ENCODE measurements around the gene MMP17.

MMP17 gene

DNA sequence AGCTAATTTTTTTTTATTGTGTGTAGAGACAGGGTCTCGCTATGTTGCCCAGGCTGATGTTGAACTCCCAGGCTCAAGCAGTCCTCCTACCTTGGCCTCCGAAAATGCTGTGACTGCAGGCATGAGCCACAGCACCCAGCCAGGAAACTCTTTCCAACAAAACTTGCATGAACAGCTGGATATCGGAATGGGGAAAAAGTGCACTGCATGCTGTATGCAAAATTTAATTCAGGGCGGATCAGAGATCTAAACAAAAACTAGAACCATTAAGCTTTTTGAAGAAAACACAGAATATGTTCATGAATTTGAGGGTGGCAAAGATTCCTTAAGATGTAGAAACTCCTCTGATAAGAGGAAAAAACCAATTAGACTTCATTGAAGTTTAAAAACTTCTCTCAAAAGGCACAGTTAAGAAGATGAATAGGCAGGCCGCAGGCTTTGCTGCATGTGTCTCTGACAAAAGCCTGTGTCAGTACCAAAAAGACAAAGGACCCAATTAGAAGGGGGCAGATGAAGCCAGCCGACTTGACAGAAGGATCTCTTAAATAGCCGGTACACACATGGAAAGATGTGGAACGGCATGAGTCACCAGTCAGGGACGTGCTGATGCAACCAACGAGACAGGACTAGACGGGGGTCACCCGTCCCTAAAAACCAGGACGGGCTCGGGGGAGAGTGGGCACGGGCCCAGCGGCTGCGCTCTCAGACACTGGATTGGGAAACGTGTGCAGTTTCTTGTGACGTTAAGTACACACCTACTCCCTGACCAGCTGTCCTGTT is 34.8 kb upstream of the MMP17 start:
- H3K27ac ChIP-seq (ENCODE audit: low read length): no peak overlapping the region
- H3K79me2 ChIP-seq (ENCODE audit: low read length): no peaks in the 10 kb centered on the region
- no peak overlapping the region for H3K4me2 ChIP-seq (ENCODE audit: low read depth, low read length)
- DNase-seq: no peak
- no peaks in the 10 kb centered on the region for H3K36me3 ChIP-seq (replicated peaks; ENCODE audit: insufficient read depth, low read length)
- H3K9me2 ChIP-seq (replicated peaks; ENCODE audit: insufficient read depth, low read length): no peaks in the 10 kb centered on the region
- H3K4me3 ChIP-seq (ENCODE audit: low read length): no peak overlapping the region
- H4K20me1 ChIP-seq (ENCODE audit: insufficient read depth, low read length): no peaks in the 10 kb centered on the region
- no peaks in the 10 kb centered on the region for H3F3A ChIP-seq (ENCODE audit: insufficient read depth, low read length)
- no peak overlapping the region for H2AFZ ChIP-seq (ENCODE audit: low read length)
- TF ChIP-seq, protein P1, sequence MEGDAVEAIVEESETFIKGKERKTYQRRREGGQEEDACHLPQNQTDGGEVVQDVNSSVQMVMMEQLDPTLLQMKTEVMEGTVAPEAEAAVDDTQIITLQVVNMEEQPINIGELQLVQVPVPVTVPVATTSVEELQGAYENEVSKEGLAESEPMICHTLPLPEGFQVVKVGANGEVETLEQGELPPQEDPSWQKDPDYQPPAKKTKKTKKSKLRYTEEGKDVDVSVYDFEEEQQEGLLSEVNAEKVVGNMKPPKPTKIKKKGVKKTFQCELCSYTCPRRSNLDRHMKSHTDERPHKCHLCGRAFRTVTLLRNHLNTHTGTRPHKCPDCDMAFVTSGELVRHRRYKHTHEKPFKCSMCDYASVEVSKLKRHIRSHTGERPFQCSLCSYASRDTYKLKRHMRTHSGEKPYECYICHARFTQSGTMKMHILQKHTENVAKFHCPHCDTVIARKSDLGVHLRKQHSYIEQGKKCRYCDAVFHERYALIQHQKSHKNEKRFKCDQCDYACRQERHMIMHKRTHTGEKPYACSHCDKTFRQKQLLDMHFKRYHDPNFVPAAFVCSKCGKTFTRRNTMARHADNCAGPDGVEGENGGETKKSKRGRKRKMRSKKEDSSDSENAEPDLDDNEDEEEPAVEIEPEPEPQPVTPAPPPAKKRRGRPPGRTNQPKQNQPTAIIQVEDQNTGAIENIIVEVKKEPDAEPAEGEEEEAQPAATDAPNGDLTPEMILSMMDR (IDR thresholded peaks at IDR 0.05; ENCODE audit: low read length): no peak
- TF ChIP-seq EZH2 (optimal IDR thresholded peaks at IDR 0.05; ENCODE audit: low read depth, low read length): no peak
- TF ChIP-seq EZH2phosphoT487 (IDR thresholded peaks at IDR 0.05; ENCODE audit: low read length): no peak
- H3K4me1 ChIP-seq (ENCODE audit: low read length): no peaks in the 10 kb centered on the region
- H3K27me3 ChIP-seq (replicated peaks; ENCODE audit: insufficient read depth, low read length): no peaks in the 10 kb centered on the region
- no peak overlapping the region for H3K9ac ChIP-seq (ENCODE audit: low read length)
- no peaks in the 10 kb centered on the region for H3K9me3 ChIP-seq (replicated peaks; ENCODE audit: insufficient read depth, low read length)

DNA sequence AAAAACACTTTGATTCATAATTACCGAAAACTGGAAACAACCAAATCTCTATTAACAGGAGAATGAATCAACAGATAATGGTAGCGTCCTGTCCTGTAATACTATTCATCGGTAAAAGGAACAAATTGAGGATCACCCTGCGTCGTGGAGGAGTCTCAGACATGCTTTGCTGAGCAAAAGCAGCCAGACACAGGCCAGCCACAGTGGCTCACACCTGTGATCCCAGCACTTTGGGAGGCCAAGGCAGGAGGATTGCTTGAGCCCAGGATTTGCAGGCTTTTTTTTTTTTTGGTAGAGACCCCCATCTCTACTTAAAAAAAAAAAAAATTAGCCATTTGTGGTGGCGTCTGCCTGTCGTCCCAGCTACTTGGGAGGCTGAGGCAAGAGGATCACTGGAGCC is 34.1 kb upstream of the MMP17 start:
- H3K27me3 ChIP-seq (replicated peaks; ENCODE audit: insufficient read depth, low read length): no peaks in the 10 kb centered on the region
- no peaks in the 10 kb centered on the region for H3K36me3 ChIP-seq (replicated peaks; ENCODE audit: insufficient read depth, low read length)
- H3F3A ChIP-seq (ENCODE audit: insufficient read depth, low read length): no peaks in the 10 kb centered on the region
- H3K4me3 ChIP-seq (ENCODE audit: low read length): no peak overlapping the region
- H3K4me2 ChIP-seq (ENCODE audit: low read depth, low read length): no peak overlapping the region
- DNase-seq: no peak
- no peaks in the 10 kb centered on the region for H4K20me1 ChIP-seq (ENCODE audit: insufficient read depth, low read length)
- H3K79me2 ChIP-seq (ENCODE audit: low read length): no peaks in the 10 kb centered on the region
- no peak overlapping the region for H3K27ac ChIP-seq (ENCODE audit: low read length)
- no peak overlapping the region for H2AFZ ChIP-seq (ENCODE audit: low read length)
- no peaks in the 10 kb centered on the region for H3K4me1 ChIP-seq (ENCODE audit: low read length)
- no peaks in the 10 kb centered on the region for H3K9me3 ChIP-seq (replicated peaks; ENCODE audit: insufficient read depth, low read length)
- H3K9ac ChIP-seq (ENCODE audit: low read length): no peak overlapping the region
- TF ChIP-seq, protein P1 (IDR thresholded peaks at IDR 0.05; ENCODE audit: low read length): no peak
- TF ChIP-seq EZH2phosphoT487 (IDR thresholded peaks at IDR 0.05; ENCODE audit: low read length) (no peak), EZH2 (optimal IDR thresholded peaks at IDR 0.05; ENCODE audit: low read depth, low read length) (no peak)
- H3K9me2 ChIP-seq (replicated peaks; ENCODE audit: insufficient read depth, low read length): no peaks in the 10 kb centered on the region

DNA sequence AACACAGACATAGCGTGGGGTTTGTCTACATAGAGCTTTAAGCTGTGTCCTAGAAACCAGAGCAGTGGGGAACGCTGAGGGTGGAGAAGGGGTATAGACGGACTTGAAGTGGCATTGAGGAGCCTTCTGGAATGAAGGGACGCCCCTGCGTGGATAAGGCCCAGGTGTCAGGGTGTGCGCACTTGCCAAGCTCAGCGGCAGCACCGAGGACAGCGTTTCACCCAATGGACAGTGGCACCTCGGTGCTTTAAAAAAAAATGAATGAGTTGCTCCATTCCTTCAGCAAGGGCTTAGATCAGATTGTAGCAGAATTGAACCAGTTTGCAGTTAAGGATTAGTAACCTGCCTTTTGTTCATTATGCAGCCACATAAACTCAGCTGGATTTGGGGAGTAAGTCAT is 33.6 kb upstream of the MMP17 start:
- Histone ChIP-seq H2AFZ (ENCODE audit: low read length) (no peak overlapping the region), H3K4me3 (ENCODE audit: low read length) (no peak overlapping the region), H3K27ac (ENCODE audit: low read length) (no peak overlapping the region), H3K9me3 (replicated peaks; ENCODE audit: insufficient read depth, low read length) (no peaks in the 10 kb centered on the region), H4K20me1 (ENCODE audit: insufficient read depth, low read length) (no peaks in the 10 kb centered on the region), H3K36me3 (replicated peaks; ENCODE audit: insufficient read depth, low read length) (no peaks in the 10 kb centered on the region), H3K9ac (ENCODE audit: low read length) (no peak overlapping the region), H3F3A (ENCODE audit: insufficient read depth, low read length) (no peaks in the 10 kb centered on the region), H3K79me2 (ENCODE audit: low read length) (no peaks in the 10 kb centered on the region), H3K4me2 (ENCODE audit: low read depth, low read length) (no peak overlapping the region), H3K27me3 (replicated peaks; ENCODE audit: insufficient read depth, low read length) (no peaks in the 10 kb centered on the region), H3K9me2 (replicated peaks; ENCODE audit: insufficient read depth, low read length) (no peaks in the 10 kb centered on the region), H3K4me1 (ENCODE audit: low read length) (no peaks in the 10 kb centered on the region)
- no peak for TF ChIP-seq EZH2phosphoT487 (IDR thresholded peaks at IDR 0.05; ENCODE audit: low read length)
- TF ChIP-seq, protein P1 (IDR thresholded peaks at IDR 0.05; ENCODE audit: low read length): no peak
- no peak for TF ChIP-seq EZH2 (optimal IDR thresholded peaks at IDR 0.05; ENCODE audit: low read depth, low read length)
- no peak for DNase-seq
